Measurements from ENCODE around the gene ATG4B.
A peak's percentile ranks its signal among the peaks of the same experiment; 100 is the strongest.

The ATG4B gene

DNA sequence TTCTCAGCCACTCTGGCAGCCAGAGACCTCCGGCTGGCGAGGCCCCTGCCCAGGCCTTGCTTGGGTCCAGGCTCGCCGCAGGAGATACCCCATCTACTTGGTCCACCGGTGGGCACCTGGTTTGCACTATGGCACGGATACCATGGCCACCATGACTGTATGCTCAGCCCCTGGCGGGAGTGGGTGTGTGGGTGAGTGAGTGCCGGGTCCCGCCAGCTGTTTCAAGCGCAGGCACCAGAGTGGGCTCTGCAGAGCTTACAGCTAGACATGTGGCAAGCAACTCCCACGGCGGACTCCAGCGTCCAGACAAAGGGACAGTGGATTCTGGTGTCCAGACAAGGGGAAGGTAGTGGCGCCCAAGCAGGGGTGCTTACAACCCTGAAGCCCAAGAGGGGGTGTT, 1.4 kb downstream of the ATG4B start:
- Histone ChIP-seq H3K36me3 (ENCODE audit: control insufficient read depth, insufficient read depth, low read length) (no peaks in the 10 kb centered on the region), H3K9ac (no peak overlapping the region)

DNA sequence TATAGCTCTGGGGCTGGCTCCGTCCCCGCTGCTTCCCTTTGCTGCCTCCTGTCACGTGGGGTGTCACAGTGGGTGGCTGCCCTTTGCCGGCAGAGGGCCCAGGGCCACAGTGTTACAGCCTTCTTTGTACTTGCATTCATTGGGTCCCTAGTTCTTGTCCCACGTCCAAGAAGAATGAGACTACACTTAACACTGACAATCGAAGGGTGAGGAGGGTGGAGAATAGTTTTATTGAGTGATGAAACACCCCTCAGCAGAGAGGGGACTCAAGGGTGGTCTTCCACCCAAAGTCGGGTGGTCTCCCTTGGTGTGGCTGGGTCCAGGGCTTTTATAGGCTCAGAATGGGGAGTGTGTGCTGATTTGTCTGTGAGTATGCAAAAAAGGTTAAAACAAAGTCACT, 1.9 kb downstream of the ATG4B start:
- peaks cover 17% of the 10 kb centered on the region for H3K4me1 ChIP-seq
- H3K27ac ChIP-seq = no peak overlapping the region
- H3K4me3 ChIP-seq (ENCODE audit: low read depth, low read length) = no peak overlapping the region
- no peak overlapping the region for H2AFZ ChIP-seq
- peaks cover 68% of the 10 kb centered on the region for H3K79me2 ChIP-seq
- TF ChIP-seq, protein P1, sequence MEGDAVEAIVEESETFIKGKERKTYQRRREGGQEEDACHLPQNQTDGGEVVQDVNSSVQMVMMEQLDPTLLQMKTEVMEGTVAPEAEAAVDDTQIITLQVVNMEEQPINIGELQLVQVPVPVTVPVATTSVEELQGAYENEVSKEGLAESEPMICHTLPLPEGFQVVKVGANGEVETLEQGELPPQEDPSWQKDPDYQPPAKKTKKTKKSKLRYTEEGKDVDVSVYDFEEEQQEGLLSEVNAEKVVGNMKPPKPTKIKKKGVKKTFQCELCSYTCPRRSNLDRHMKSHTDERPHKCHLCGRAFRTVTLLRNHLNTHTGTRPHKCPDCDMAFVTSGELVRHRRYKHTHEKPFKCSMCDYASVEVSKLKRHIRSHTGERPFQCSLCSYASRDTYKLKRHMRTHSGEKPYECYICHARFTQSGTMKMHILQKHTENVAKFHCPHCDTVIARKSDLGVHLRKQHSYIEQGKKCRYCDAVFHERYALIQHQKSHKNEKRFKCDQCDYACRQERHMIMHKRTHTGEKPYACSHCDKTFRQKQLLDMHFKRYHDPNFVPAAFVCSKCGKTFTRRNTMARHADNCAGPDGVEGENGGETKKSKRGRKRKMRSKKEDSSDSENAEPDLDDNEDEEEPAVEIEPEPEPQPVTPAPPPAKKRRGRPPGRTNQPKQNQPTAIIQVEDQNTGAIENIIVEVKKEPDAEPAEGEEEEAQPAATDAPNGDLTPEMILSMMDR (IDR thresholded peaks at IDR 0.05) = no peak
- H3K9ac ChIP-seq = no peak overlapping the region
- H3K36me3 ChIP-seq (ENCODE audit: control insufficient read depth, insufficient read depth, low read length) = no peaks in the 10 kb centered on the region
- H3K27me3 ChIP-seq (ENCODE audit: control insufficient read depth, insufficient read depth, low read length) = no peaks in the 10 kb centered on the region
- no peak overlapping the region for H3K4me2 ChIP-seq (ENCODE audit: low read length)
- H3K9me3 ChIP-seq (ENCODE audit: control insufficient read depth, low read length) = no peaks in the 10 kb centered on the region

More for the DNA sequence above, 1.4 kb downstream of the ATG4B start:
- H3K4me2 ChIP-seq (ENCODE audit: low read length) = peak overlapping the region; percentile 68
- no peak overlapping the region for H3K4me3 ChIP-seq (ENCODE audit: low read depth, low read length)
- no peak overlapping the region for H3K27ac ChIP-seq
- H3K27me3 ChIP-seq (ENCODE audit: control insufficient read depth, insufficient read depth, low read length) = no peaks in the 10 kb centered on the region
- H3K4me1 ChIP-seq = peaks cover 17% of the 10 kb centered on the region
- H3K9me3 ChIP-seq (ENCODE audit: control insufficient read depth, low read length) = no peaks in the 10 kb centered on the region
- TF ChIP-seq, protein P1 (IDR thresholded peaks at IDR 0.05) = no peak
- H2AFZ ChIP-seq = no peak overlapping the region
- H3K79me2 ChIP-seq = peaks cover 68% of the 10 kb centered on the region

DNA sequence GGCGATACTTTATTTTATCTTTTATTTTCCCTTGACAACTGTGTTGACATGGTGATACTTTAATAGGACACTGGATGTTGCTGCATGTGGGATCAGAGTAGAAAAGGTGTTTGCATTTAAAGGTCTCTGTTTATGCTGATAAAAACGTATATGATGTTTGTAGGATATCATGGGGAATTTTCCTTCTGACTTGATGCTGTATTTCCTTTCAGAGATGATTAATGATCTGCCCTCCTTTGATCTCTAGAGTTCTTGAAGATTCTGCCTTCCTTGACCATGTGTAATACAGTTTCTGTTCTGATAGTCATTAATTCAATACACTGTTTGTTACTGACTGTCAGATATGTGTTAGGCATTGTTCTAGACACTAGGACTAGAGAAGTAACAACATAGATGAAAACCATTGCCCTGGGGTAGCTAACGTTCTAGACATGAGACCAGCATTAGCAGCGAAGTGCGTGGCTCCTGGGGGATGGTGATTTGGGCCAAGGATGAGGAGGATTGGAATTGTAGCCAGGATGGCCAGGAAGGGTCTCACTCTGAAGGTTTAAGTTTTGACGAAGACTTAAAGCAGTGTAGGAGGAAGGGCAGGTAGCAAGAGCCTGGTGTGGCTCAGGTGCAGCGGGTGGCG, 2.8 kb downstream of the ATG4B start:
- H3K4me3 ChIP-seq (ENCODE audit: low read depth, low read length) = no peak overlapping the region
- TF ChIP-seq, protein P1 (IDR thresholded peaks at IDR 0.05) = no peak
- peaks cover 68% of the 10 kb centered on the region for H3K79me2 ChIP-seq
- no peaks in the 10 kb centered on the region for H3K36me3 ChIP-seq (ENCODE audit: control insufficient read depth, insufficient read depth, low read length)
- no peaks in the 10 kb centered on the region for H3K27me3 ChIP-seq (ENCODE audit: control insufficient read depth, insufficient read depth, low read length)
- H3K27ac ChIP-seq = no peak overlapping the region
- peaks cover 17% of the 10 kb centered on the region for H3K4me1 ChIP-seq
- H2AFZ ChIP-seq = no peak overlapping the region
- H3K9ac ChIP-seq = no peak overlapping the region
- H3K9me3 ChIP-seq (ENCODE audit: control insufficient read depth, low read length) = no peaks in the 10 kb centered on the region
- no peak overlapping the region for H3K4me2 ChIP-seq (ENCODE audit: low read length)

DNA sequence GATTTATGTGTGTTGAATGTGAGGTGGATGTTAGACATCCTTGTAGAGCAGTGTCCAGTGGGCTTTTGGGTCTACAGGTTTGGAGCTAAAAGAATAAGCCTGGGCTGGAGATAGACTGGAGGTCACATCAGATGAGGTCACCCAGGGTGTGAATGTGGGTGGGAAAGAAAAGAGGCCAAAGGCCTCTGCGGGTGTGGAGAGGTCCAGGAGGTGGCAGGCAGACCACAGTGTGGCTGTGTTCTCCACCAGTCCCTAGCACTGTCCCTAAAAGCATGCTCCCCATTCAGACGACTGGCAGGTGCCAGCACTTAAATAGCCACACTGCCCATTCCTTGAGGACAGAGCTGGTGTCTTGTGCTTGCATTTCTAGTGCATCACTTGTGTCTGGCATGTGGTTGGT, 4.1 kb downstream of the ATG4B start:
- Histone ChIP-seq H3K4me2 (ENCODE audit: low read length) (no peak overlapping the region), H3K36me3 (ENCODE audit: control insufficient read depth, insufficient read depth, low read length) (no peaks in the 10 kb centered on the region), H3K27me3 (ENCODE audit: control insufficient read depth, insufficient read depth, low read length) (no peaks in the 10 kb centered on the region), H3K79me2 (peaks cover 74% of the 10 kb centered on the region), H3K9me3 (ENCODE audit: control insufficient read depth, low read length) (no peaks in the 10 kb centered on the region), H3K4me3 (ENCODE audit: low read depth, low read length) (no peak overlapping the region), H3K27ac (no peak overlapping the region), H3K9ac (no peak overlapping the region), H3K4me1 (peaks cover 17% of the 10 kb centered on the region), H2AFZ (no peak overlapping the region)
- TF ChIP-seq, protein P1 (IDR thresholded peaks at IDR 0.05) = no peak

Measured in parathyroid adenoma (tissue), 2 donors.